IMR-90 (cell line): ENCODE data around the gene SDC1. TPM values are rescaled to one million over a fixed set of nuclear protein-coding genes. Genes with fewer than 3 reads are reported as not detected.

ENCODE experiments used
- ATAC-seq: fragments of 200-7000 bp; cut with Tn5 transposase; 2 replicates; pipeline ENCODE4 v1.9.1; 2020; ENCODE audit warnings: low read depth, mild to moderate bottlenecking, moderate library complexity
- BruUV-seq: library from RNA; stranded (reverse); fragments of 400-500 nt; replicated peaks from 2 replicates; lab custom pipeline; 2021; lab: Mats Ljungman, UMichigan
- CTCF ChIA-PET: fragments of 300-600 bp; formaldehyde crosslinking; extraction: SDS; loops from one replicate; lab custom pipeline; 2021; ENCODE audit warnings: antibody characterized with exemption; lab: Yijun Ruan, JAX
- POLR2A ChIA-PET: fragments of 300-600 bp; sonication (Branson Sonifier 250); formaldehyde crosslinking; loops from one replicate; lab custom pipeline; 2022; ENCODE audit warnings: antibody characterized with exemption; ENCODE audit not compliant: unreplicated experiment; lab: Charles Lee
- DNase-seq: peaks from one replicate; pipeline ENCODE4 v3.0.0; 2013
- H2AFZ ChIP-seq: replicated peaks from 2 replicates; pipeline ENCODE3; 2013; ENCODE audit warnings: low read length, mild to moderate bottlenecking; ENCODE audit not compliant: poor library complexity
- H2AK5ac ChIP-seq: 2 replicates; pipeline ENCODE4 v1.6.1; 2013; ENCODE audit warnings: low read depth, low read length, inconsistent platforms
- H2AK9ac ChIP-seq: replicated peaks from 2 replicates; pipeline ENCODE3; 2013; ENCODE audit warnings: mild to moderate bottlenecking, low read depth, low read length, moderate library complexity; ENCODE audit not compliant: poor library complexity
- H2BK120ac ChIP-seq: 2 replicates; pipeline ENCODE4 v1.6.1; 2013; ENCODE audit warnings: low read depth, low read length, inconsistent platforms
- H2BK15ac ChIP-seq: 3 replicates; pipeline ENCODE4 v1.6.1; 2013; ENCODE audit warnings: low read depth, low read length, inconsistent platforms
- H2BK20ac ChIP-seq: 2 replicates; pipeline ENCODE4 v1.6.1; 2013; ENCODE audit warnings: low read depth, mild to moderate bottlenecking, inconsistent platforms, low read length, moderate library complexity
- H2BK5ac ChIP-seq: 2 replicates; pipeline ENCODE4 v1.6.1; 2013; ENCODE audit warnings: mild to moderate bottlenecking, low read depth, low read length, inconsistent platforms; ENCODE audit not compliant: poor library complexity, severe bottlenecking
- H3K14ac ChIP-seq: replicated peaks from 2 replicates; pipeline ENCODE4 v1.6.1; 2013; ENCODE audit warnings: low read depth, low read length, inconsistent platforms
- H3K18ac ChIP-seq: 2 replicates; pipeline ENCODE4 v1.6.1; 2013; ENCODE audit warnings: low read depth, low read length, control low read depth
- H3K23ac ChIP-seq: 2 replicates; pipeline ENCODE4 v1.6.1; 2013; ENCODE audit warnings: low read depth, low read length, inconsistent platforms
- H3K27ac ChIP-seq: 2 replicates; pipeline ENCODE4 v1.5.1; 2013; ENCODE audit warnings: mild to moderate bottlenecking, control low read depth, low read length; ENCODE audit not compliant: insufficient read depth
- H3K27me3 ChIP-seq: 2 replicates; pipeline ENCODE4 v1.6.1; 2013; ENCODE audit warnings: low read length; ENCODE audit not compliant: control insufficient read depth, insufficient read depth
- H3K36me3 ChIP-seq: 2 replicates; pipeline ENCODE4 v1.6.1; 2013; ENCODE audit warnings: low read length, mixed read lengths; ENCODE audit not compliant: control insufficient read depth, insufficient read depth
- H3K4ac ChIP-seq: 2 replicates; pipeline ENCODE4 v1.6.1; 2013; ENCODE audit warnings: low read depth, low read length, inconsistent platforms
- H3K4me1 ChIP-seq: 2 replicates; pipeline ENCODE4 v1.6.1; 2013; ENCODE audit warnings: low read length, mixed read lengths; ENCODE audit not compliant: control insufficient read depth, insufficient read depth
- H3K4me2 ChIP-seq: 2 replicates; pipeline ENCODE4 v1.6.1; 2013; ENCODE audit warnings: low read depth, mild to moderate bottlenecking, control low read depth, low read length, moderate library complexity
- H3K4me3 ChIP-seq: 2 replicates; pipeline ENCODE4 v1.5.1; 2013; ENCODE audit warnings: low read depth, mild to moderate bottlenecking, control low read depth, low read length, moderate library complexity; ENCODE audit not compliant: insufficient read depth
- H3K56ac ChIP-seq: 2 replicates; pipeline ENCODE4 v1.6.1; 2013; ENCODE audit warnings: low read length, inconsistent platforms; ENCODE audit not compliant: insufficient read depth; ENCODE audit errors: extremely low read depth
- H3K79me1 ChIP-seq, 2 experiments: 2 replicates each; pipeline ENCODE4 v1.6.1; 2013; ENCODE audit warnings: low read length in 2 of 2, inconsistent platforms in 1 of 2, low read depth in 1 of 2
- H3K9ac ChIP-seq: 2 replicates; pipeline ENCODE4 v1.6.1; 2013; ENCODE audit warnings: low read depth, low read length, control low read depth
- H3K9me1 ChIP-seq: 2 replicates; pipeline ENCODE4 v1.6.1; 2013; ENCODE audit warnings: low read length, inconsistent platforms; ENCODE audit not compliant: insufficient read depth
- H3K9me3 ChIP-seq: 2 replicates; pipeline ENCODE4 v1.6.1; 2013; ENCODE audit warnings: low read length; ENCODE audit not compliant: control insufficient read depth, insufficient read depth
- H4K20me1 ChIP-seq: 2 replicates; pipeline ENCODE4 v1.6.1; 2013; ENCODE audit warnings: low read length, inconsistent platforms; ENCODE audit not compliant: insufficient read depth
- H4K5ac ChIP-seq: 2 replicates; pipeline ENCODE4 v1.6.1; 2013; ENCODE audit warnings: mild to moderate bottlenecking, low read depth, low read length, control low read depth
- H4K8ac ChIP-seq, 2 experiments: 2 replicates each; pipeline ENCODE4 v1.6.1; 2013; ENCODE audit warnings: low read depth in 2 of 2, low read length in 2 of 2, control low read depth in 1 of 2, inconsistent platforms in 1 of 2
- H4K91ac ChIP-seq: 2 replicates; pipeline ENCODE4 v1.6.1; 2013; ENCODE audit warnings: low read depth, low read length, inconsistent platforms; ENCODE audit not compliant: insufficient read depth
- RCOR1 ChIP-seq: IDR thresholded peaks from 2 replicates; pipeline ENCODE4 v1.6.1; 2012; ENCODE audit warnings: mild to moderate bottlenecking, low read length, improper control_type of control experiment; ENCODE audit not compliant: insufficient replicate concordance
- WGBS, 2 experiments: methylation state at CpG; one replicate each; pipeline versions ENCODE4 v1.1.5 to v1.1.7; 2013; ENCODE audit warnings: missing lambda C conversion rate in 2 of 2; ENCODE audit not compliant: insufficient read length in 1 of 2; ENCODE audit errors: extremely low coverage in 2 of 2; 5-methylcytosine and 5-hydroxymethylcytosine counted together
- dilution Hi-C: fragments of 300-500 bp; cut with HindIII; formaldehyde crosslinking; loops from one replicate; pipeline ENCODE4 v1.14.3; 2018; ENCODE audit warnings: low sequenced_read_pairs; ENCODE audit not compliant: unreplicated experiment
- in situ Hi-C: fragments of 300-500 bp; cut with MboI; formaldehyde crosslinking; loops from 3 replicates; pipeline ENCODE4 v1.14.3; 2019; ENCODE audit warnings: low sequenced_read_pairs, inconsistent platforms, mixed read lengths
- intact Hi-C: fragments of 100-400 bp; cut with micrococcal nuclease; formaldehyde crosslinking; loops from 2 replicates; pipeline ENCODE4 v1.10.0; 2022
- polyA plus RNA-seq, 3 experiments: library from polyadenylated mRNA; depleted of rRNA; stranded (reverse); fragments of >200 nt; gene quantifications; 2 replicates each; pipeline ENCODE4 v1.2.3, GENCODE V29; 2012; ENCODE audit warnings: low replicate concordance in 1 of 3
- total RNA-seq: library from RNA; depleted of rRNA; stranded (reverse); fragments of >200 nt; gene quantifications from 2 replicates; pipeline ENCODE4 v1.2.3, GENCODE V29; 2012

The SDC1 gene
- total and polyA plus RNA-seq, 2 of the 4 experiments (the other 2 are of a cell fraction), result 22.0 to 28.3 TPM

DNA sequence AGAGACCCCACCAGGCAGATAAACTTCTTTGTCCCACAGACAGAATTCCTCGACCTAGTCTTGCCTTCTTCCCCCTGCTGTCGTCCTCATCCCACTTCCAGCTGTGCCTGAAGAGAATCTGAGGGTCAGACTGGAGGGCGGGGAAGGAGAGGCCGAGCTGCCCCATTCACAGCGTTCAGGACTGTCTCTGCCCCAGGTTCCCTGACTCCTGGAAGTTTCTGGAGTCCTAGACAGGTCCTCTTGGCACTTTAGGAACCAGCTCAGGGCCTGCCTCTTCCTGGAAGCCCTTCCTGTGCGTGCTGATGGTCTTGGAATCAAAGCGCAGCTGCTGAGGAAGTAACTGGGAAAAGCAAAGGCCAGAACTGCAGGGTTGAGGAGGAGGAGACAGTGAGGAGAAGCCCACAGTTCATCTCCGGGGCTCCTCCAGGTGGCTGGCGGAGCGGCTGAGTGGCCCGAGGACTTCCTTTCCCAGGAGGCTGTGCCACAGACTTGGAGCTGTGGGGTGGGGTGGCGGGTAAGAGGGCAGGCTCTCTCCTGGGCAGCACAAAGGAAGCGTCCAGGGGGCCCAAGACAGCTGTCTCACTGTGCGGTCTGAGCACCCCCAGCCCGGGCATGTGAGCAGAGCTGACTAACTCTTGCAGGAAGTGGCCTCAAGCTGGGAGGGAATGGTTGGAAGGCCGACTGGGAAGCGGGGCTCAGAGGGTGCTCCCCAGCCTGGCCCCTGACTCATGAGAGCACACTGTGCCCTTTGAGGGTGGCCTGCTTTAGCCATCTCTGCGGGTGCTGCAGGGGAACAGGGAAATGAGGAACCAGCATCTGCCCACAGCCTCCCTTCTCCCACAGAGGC lies 39.5 kb downstream of the SDC1 start:
- ChIA-PET POLR2A (no interaction called here), CTCF (interaction anchor here (0.5 to 1.4 kb wide), 2 partner anchors 40 to 57 kb away, joined by 3 to 6 read pairs; no protein-coding TSS in a partner anchor)
- H3K14ac ChIP-seq, result peak overlapping the region; percentile 87
- H4K91ac ChIP-seq, result peak overlapping the region; percentile 70
- intact Hi-C loops (no loop called here), dilution Hi-C loops (no loop called here), in situ Hi-C loops (no loop called here)
- H4K5ac ChIP-seq, result peak overlapping the region; percentile 91
- no peak overlapping the region; the same call in 1 of the 2 replicates for H3K27ac ChIP-seq
- H2AK9ac ChIP-seq, result peak overlapping the region; percentile 40
- no peaks in the 10 kb centered on the region for H3K36me3 ChIP-seq
- DNase-seq (peak; percentile 69), ATAC-seq (peak; percentile 12)
- H4K20me1 ChIP-seq, result no peaks in the 10 kb centered on the region
- peaks cover 35% of the 10 kb centered on the region for H3K9me1 ChIP-seq
- no TSS peak for BruUV-seq
- H2BK20ac ChIP-seq, result peak overlapping the region; percentile 64
- H2BK120ac ChIP-seq, result peak overlapping the region; percentile 71
- H3K9me3 ChIP-seq, result no peaks in the 10 kb centered on the region
- peak overlapping the region; percentile 66 to 69; a peak in 3 of 4 replicates for H4K8ac ChIP-seq
- peak overlapping the region; percentile 88 for H2AK5ac ChIP-seq
- no peaks in the 10 kb centered on the region for H3K79me1 ChIP-seq
- peak overlapping the region; percentile 42 for H3K18ac ChIP-seq
- no peak overlapping the region for H3K4me2 ChIP-seq
- H2BK15ac ChIP-seq, result peak overlapping the region; percentile 44; the same call in 2 of the 3 replicates
- no peaks in the 10 kb centered on the region for H3K27me3 ChIP-seq
- peak overlapping the region; percentile 37 for H2BK5ac ChIP-seq
- peaks cover 21% of the 10 kb centered on the region for H3K4me1 ChIP-seq
- no peak overlapping the region for H3K9ac ChIP-seq
- 62% methylated on average over 4 of the region's 18 CpGs; no CpG with 5 or more reads in 1 of the 2 experiments for WGBS, 2 experiments
- peak overlapping the region; percentile 80 for H3K4ac ChIP-seq
- no peak overlapping the region for H3K23ac ChIP-seq
- H3K56ac ChIP-seq, result peak overlapping the region; percentile 30; the same call in 1 of the 2 replicates
- H2AFZ ChIP-seq, result peak overlapping the region; percentile 68
- no peak overlapping the region for H3K4me3 ChIP-seq
- no peak for TF ChIP-seq RCOR1
